GM19328 (cell line): ENCODE results near the gene WFDC1.

Experiments used
- ATAC-seq: cut with Tn5 transposase; IDR thresholded peaks from one replicate; pipeline ENCODE4 v1.9.1; 2021; ENCODE audit warnings: mild to moderate bottlenecking, moderate library complexity; ENCODE audit not compliant: unreplicated experiment

The WFDC1 gene, protein sequence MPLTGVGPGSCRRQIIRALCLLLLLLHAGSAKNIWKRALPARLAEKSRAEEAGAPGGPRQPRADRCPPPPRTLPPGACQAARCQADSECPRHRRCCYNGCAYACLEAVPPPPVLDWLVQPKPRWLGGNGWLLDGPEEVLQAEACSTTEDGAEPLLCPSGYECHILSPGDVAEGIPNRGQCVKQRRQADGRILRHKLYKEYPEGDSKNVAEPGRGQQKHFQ

DNA sequence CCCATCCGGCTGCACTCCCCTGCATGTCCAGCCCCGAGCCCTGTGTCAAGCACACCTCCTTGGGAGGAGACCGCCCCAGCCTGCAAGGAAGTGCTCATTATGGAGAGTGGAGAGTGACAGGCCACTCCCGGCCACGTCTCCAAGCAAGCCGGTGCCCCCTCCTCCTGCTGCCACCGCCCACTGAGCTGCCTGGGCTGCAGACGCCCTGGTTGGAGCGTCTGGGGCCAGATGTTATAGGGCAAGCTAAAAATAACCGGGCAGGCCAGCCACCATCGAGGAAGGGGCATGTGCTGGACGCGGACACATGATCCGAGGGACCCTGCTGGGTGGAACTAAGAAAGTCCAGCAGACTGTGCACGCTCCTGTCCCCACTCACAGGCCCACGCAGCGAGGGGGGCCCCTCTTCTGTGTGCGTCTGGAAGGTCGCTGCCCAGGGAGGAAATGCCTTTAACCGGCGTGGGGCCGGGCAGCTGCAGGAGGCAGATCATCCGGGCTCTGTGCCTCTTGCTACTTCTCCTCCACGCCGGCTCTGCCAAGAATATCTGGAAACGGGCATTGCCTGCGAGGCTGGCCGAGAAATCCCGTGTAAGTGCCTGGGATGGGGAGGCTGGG, at the start of gene WFDC1:
Gene WFDC1, plus strand, starts transcription at position 348 of the 612 bp plus-strand sequence. Its CDS starts 94 bp downstream, at position 442.
- ATAC-seq: no peak

DNA sequence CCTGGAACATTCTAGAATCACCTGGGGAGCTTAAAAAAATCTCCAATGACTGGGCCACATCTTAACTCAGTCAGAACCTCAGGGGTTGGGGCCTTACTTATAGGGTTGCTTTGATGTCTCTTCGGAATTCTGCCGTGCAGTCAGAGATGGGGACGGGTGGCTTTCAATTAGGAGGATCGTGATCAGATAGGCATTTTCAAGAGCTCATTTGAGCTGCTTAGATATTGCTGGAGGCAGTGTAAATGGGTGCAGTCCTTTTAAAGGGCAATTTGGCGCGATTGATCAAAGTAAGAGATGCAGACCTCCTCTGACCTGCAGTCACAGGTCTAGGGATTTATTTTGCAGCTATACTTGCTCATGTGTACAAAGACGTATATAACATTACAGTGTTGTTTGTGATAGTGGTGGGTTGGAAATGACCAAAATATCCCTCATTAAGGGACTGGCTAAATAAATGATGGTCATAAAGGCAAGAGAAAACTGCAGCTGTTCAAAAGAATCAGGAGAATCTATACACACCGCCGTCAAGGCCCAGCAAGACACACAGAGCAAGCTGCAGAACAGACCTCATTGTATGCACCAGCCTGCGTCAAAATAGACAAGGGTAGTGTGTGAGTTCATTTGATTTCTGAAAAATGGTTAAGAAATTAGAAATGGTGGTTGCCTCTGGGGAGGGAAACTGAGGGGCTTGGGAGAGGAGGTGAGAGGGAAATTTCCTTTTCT, 48.6 kb upstream of the WFDC1 start:
- ATAC-seq: no peak

DNA sequence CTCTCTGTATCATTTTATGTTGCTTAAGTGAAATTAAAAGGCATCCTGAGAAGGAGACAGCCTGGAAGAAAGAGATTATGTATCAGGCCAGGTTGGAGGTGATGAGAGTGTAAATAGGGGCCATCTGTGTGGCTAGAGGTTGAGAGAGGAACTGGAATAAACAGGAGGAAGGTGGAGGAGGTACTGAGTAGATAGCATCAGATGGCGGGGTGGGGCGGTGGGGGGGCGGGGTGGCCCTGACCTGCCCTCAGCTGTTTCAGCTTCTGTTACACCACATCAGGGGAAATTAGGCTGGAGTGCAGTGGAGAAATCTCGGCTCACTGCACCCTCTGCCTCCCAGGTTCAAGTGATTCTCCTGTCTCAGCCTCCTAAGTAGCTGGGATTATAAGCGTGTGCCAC, 48.0 kb upstream of the WFDC1 start:
- no peak for ATAC-seq

DNA sequence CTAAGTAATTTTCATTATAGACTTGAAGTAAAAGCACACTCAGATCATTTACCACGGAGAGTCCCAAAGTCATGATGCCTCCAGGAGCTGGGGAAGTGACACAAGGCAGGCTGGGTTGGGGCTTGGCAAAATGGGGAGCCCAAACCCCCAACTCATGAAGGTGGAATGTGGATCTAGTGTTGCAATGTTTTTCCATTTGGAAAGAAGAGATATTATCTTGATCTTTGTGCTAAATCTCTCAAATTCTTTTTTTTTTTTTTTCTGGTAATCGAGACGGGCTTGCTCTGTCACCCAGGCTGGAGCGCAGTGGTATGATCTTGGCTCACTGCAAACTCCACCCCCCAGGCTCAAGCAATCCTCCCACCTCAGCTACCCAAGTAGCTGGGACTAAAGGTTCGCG, 47.3 kb upstream of the WFDC1 start:
- ATAC-seq: no peak

DNA sequence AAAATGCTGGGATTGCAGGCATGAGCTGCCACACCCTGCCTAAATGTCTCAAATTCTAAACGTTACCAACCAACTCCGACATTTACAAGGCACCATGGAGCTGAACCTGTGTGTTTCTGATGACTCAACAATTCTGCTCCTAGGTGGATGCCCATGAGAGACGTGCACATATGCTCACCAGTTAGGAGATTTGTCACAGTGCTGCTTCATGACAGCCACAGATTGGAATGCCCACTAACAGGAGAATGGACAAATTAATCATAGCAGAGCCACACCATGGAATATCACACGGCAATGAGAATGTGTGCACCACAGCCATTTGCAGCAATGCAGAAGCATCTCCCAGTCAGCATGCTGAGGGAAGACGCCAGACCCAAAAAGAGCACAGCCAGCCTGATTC, 46.8 kb upstream of the WFDC1 start:
- no peak for ATAC-seq

DNA sequence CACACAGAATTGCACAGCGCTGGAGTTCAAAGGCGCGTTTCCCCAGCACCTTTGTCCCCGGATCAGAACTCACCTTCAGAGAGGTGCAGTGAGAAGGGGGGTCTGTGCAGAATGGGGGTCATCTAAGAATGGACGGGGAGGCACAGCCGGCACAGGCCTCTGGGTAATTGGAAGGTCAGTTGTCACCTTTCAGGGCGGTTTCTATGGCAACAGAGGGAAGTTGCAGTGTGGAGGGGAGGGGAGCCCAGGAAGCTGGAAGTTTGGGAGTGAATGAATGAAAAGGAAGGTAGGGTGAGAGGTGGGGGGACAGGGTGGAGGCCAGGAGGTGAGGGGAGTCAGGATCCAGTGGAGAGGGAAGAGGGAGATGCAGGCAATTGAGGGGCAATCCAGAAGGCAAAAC, 42.5 kb upstream of the WFDC1 start:
- no peak for ATAC-seq

DNA sequence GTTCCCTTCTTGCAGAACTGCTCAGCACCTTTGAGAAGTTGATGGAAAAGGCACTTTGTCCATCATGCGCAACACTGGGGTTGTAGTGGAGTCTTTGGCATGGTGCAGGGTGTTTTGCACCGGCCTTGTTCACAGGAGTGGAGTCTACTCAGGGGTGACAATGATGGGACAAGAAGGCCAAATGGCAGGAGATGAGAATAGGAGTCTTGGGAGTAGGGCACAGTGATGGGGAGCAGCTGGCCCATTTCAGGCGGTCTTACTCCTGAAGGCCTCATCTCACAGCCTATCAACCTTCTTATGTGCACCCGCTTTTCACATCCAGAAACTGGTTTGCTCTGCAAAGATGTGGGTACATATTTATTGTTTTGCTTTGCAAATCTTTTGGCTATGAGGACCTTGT, 41.5 kb upstream of the WFDC1 start:
- ATAC-seq: no peak

DNA sequence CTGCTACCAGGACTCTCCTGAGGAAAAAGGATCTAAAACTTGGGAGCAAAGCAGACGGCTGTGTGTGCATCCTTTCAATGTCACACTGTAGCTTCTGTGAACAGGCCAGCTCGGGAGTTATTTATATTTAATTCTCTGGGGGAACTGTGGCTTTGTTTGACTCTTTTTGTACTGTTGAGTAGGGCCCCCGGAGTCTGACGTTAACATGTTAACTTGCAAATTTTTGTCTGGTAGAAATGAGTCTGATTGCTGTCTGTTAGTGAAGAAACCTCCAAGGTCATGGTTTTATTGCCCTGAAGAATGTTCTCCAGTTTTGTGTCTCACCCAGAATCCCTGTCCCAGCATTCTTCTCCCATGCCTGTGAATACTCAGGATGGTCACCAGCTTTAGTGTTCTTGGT, 40.6 kb upstream of the WFDC1 start:
- ATAC-seq: no peak

DNA sequence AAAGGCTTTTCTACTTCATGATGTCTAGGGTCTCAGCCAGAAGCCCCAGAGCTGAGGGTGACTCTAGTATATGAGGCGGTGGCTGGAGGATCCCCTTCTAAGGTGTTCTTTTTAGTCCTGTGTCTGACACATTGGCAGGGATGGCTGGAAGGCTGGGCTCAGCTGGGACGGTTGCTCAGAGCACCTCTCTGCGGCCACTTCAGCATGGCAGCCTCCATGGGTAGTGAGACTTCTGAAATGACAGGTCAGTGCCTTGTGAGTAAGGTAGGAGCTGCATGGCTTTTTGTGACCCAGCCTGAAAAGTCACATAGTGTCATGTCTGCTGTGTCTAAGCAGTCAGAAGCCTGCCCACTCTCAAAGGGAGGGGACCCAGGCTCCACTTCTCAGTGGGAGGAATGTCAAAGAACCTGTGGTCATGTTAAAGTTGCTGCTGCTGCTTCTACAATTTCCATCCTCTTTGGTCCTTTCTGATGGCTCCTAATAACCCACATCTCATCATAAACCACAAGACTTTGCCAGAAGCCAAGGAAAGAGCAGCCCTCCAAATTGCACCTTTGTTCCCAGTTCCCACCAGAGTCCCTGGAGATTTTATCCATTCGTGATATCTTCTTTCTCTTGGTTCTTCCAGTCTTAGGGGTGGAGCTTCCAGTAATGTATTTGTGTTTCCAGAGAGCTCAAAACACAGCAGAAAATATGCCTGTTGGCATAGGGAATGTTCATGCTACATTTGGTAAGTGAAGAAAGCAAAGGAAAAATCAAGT, 39.4 kb upstream of the WFDC1 start:
- ATAC-seq: no peak

DNA sequence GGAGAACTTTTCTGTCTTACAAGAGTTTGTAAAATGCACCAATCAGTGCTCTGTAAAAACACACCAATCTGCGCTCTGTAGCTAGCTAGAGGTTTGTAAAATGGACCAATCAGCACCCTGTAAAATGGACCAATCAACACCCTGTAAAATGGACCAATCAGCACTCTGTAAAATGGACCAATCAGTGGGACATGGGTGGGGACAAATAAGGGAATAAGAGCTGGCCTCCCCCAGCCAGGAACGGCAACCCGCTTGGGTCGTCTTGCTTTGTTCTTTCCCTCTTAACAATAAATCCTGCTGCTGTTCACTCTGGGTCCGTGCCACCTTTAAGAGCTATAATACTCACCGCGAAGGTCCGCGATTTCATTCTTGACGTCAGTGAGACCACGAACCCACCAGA, 36.4 kb upstream of the WFDC1 start:
- ATAC-seq: no peak

DNA sequence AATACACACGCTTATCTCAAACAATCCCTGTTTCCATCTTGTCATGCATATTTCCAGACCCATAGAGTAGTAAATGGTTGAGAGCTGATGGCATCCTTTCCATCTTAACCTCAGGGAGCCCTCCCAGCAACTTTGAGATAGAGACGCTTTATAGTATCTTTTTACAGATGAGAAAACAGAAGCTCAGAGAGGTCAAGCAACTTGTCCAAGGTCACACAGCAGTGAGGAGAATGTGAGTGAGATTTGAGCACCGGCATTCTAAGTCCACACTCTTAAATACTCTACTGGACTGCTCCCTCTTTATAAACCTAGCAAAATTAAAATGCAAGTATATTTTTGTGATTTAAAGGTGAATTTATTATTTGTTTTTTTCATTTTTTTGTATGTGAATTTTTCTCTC, 35.0 kb upstream of the WFDC1 start:
- ATAC-seq: no peak

DNA sequence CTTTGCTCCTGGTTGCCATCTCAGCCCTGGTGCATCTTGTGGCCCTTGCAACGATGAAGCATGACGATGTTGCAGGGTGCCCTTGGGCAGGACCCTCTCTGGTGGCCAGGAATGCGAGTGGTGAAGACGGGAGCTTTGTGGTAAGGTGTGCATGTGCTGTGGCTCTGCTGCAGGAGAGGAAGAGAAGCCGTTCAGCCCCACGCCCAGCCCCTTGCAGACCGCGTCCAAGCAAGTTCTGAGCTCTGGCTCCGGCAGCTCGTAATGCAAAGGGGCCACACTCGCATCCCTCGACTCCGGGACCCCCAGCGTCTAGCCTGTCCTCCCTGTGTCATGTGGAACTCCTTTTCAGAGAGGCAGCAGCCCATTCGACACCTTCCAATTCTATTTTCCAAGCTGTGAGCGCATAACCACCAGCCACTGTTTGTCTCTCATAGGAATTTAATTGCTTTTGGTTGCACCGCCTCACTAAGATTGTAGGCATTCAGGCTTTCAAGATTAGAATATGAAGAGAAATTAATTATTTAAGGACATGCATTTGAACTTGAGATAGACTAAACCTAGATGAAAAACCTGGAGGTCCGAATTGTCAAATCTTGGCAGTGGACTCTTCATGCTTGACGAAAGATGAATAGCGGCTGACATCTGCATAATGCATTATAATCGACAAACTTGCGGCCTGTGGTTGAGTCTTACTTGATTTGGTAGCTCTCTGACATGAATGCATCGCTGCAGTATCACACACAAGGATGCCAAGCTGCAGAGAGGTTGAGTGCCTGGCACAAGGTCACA, 33.7 kb upstream of the WFDC1 start:
- ATAC-seq: no peak

DNA sequence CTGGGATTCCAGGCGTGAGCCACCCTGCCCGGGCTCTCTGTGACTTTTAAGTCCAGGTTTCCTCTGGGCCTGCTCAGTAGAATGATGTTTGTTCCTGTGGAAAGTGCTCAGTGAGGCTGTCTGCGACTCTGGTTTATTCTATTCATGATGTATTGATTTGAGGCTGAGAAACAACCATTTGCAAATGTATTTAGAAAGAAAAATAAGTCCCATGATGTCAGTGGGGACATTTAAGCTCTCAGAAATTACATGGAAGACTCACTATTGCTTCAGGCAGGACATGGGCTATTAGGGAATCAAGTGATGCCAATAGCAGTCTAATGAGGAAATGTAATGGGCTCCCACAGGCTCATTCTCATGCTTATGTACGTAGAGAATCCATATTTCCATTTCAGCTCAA, 32.6 kb upstream of the WFDC1 start:
- ATAC-seq: no peak

DNA sequence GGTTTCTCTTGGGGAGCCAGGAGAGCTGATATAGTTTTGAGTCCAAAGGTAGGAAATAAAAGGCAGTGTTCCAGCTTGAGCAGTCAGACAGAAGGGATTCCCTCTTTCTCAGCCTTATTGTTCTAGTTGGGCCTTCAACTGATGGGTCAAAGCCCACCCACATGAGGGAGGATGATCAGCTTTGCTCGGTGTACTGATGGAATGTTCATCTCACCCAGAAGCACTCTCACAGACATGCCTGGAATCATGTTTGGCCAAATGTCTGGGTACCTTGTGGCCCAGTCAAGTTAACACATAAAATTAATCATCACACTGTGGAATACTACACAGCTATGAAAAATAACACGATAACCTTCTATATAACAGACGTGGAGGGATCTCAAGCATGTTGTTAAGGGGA, 31.7 kb upstream of the WFDC1 start:
- ATAC-seq: no peak

DNA sequence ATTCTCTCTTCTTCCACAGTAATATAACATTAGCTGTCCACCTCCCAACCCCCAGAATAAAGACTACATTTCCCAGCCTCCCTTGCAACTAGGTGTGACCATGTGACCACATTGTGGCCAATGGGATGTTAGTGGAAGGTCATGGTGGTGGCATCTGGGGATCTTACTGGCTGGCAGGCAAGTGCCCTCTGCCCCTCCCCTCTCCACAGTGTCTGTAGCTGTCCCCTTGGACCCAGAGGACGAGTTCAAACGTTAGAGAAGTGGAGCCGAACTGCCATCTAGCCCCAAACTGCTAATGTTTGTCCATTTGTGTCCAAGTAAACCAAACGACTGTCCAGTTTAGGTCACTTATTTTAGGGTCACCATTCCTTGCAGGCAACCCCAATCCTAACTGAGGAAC, 28.2 kb upstream of the WFDC1 start:
- ATAC-seq: no peak

DNA sequence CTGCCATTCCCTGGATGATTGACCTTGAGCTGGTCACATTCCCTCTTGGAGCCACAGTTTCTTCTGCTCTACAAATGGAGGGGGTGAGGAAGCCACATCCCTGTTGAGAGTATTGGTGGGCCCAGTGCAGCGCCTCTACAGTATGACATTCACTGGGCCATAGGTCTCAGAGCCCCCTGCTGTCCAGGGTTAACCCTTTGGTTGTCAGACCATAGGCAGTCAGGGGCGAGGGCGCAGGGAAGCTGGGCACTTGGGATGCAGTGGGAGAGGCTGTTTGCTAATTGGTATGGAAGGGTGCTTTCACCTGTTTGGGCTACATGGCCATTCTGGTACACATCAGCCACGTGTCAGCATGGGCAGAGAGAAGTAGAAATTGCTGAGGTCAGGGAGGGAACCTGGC, 27.3 kb upstream of the WFDC1 start:
- ATAC-seq: no peak

DNA sequence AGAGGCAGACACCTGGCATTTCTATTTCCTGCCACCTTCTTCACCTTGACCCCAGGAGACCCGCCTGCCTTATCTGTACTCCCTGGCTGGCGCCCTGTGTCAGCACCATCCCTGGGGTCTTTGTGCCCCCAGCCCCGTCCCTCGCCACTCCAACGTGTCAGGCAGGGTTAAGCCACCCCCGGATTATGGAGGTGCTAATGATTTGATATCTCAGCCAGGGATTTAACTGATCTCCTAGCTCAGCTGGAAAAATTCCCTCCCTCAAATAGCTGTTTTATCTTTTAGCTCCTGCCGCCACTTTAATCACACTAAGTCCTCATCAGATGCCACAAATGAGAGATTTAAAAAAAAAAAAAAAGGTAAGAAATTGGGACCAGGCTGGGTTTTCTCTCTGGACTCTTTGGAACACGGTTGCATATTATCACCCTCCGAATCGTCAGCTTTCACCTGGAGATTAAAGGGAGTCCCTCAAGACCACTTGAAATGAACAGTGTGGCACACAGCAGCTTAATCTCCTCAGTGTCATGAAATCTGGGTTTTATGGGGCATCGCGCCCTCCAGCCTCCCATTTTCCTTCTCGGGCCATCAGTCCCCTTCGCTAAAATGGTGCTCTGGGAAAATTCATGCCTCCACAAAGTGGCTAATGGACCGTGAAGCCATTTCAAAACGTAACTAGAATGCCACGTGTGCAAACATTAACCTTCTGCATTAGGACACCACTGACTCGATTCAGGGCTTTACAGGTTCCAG, 26.2 kb upstream of the WFDC1 start:
- no peak for ATAC-seq

DNA sequence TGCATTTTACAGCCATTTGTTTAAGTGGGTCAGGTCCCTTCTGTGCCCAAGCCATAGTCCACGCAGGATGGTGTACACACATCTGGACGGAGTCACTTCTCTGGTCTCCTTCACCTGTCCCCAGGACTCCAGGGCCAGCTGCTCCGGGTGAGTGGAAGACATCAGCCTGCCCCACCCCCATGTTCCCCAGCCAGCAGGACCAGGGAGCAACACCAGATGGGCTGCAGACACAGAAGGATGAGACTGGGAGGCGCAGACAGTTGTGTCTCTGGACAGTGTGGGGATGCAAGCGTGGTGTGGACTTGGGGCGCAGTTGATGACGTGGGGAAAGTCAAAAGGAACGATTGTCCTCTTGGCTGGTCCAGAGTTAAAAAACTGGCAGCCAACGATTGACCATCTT, 24.6 kb upstream of the WFDC1 start:
- no peak for ATAC-seq

DNA sequence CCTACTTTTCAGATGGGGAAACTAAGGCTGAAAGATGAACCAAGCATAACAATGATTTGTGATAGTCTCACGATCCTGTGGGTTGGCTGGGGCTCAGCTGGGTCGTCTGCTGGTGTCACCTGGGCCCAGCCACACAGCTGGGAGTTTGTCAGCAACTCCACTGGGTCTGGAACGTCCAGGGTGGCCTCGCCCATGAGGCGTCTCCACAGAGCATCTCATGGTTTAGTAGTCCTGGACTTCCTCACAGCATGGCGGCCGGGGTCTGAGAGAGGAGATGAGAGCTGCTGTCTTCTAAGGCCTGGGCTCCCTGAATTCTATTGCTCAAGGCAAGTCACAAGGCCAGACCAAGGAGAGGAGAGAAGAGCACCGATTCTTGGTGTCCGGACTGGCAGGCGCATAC, 24.1 kb upstream of the WFDC1 start:
- ATAC-seq: no peak

DNA sequence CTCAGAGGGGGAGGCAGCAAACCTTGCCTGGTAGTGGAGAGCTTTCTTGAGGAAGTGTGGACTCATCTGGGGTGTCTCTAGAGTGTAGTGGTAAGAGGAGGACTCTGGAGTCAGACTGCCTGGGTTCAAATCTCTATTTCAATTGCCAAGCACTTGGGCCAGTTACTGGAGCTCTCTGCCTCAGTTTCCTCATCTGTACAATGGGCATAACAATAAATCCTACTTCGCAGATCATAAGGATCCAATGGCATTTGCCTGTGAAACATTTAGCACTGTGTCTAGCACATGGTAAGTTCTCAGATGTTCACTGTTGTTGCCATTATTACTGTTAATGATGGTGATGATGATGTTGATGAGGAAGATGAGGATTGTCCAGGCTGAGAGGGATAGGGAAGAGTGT, 23.6 kb upstream of the WFDC1 start:
- ATAC-seq: no peak
